Esophagus squamous epithelium (tissue), 5 donors: ENCODE measurements around the gene ZFP36L2. TPM values are rescaled to one million over a fixed set of nuclear protein-coding genes. Genes with fewer than 3 reads are reported as not detected.
A peak's percentile ranks its signal among the peaks of the same experiment; 100 is the strongest.

Experiments used
- DNase-seq: peaks from one replicate; lab custom pipeline; 2025; lab: John Stamatoyannopoulos, UW
- H3K27ac ChIP-seq, 4 donors: fragments of 200-600 bp; sonication (generic); one replicate each; pipeline ENCODE4 v1.5.1; 2016 to 2019; ENCODE audit warnings: mild to moderate bottlenecking in 1 of 4
- H3K27me3 ChIP-seq, 4 donors: fragments of 200-600 bp; sonication (generic); 1 replicate in 3 of 4; 2 replicates in 1 of 4; pipeline versions ENCODE4 v1.5.1 to v1.6.0; 2017 to 2021; ENCODE audit warnings: antibody characterized with exemption in 1 of 4
- H3K36me3 ChIP-seq, 3 donors: fragments of 200-600 bp; sonication (generic); one replicate each; pipeline ENCODE4 v1.5.1; 2016 to 2019
- H3K4me1 ChIP-seq, 3 donors: fragments of 200-600 bp; sonication (generic); one replicate each; pipeline ENCODE4 v1.5.1; 2017 to 2019
- H3K4me3 ChIP-seq, 4 donors: fragments of 200-600 bp; sonication (generic); 1 replicate in 3 of 4; 2 replicates in 1 of 4; pipeline ENCODE4 v1.5.1; 2016 to 2019; ENCODE audit warnings: mild to moderate bottlenecking in 2 of 4, moderate library complexity in 1 of 4
- H3K9me3 ChIP-seq, 3 donors: fragments of 200-600 bp; sonication (generic); one replicate each; pipeline ENCODE4 v1.5.1; 2016 to 2019
- CTCF ChIP-seq, 6 experiments: fragments of 450-650 bp in 4 of 6; fragments of 200-600 bp in 2 of 6; sonication (generic) in 2 of 6; IDR thresholded peaks; one replicate each; pipeline ENCODE4 v1.5.1; 2016 to 2019; ENCODE audit warnings: antibody characterized with exemption in 6 of 6, mild to moderate bottlenecking in 4 of 6, moderate library complexity in 4 of 6
- POLR2A ChIP-seq, 4 donors: fragments of 450-650 bp; IDR thresholded peaks; one replicate each; pipeline ENCODE4 v1.6.1; 2017; ENCODE audit warnings: antibody characterized with exemption in 4 of 4, mild to moderate bottlenecking in 4 of 4, moderate library complexity in 3 of 4
- WGBS, 2 donors: methylation state at CpG; one replicate each; pipeline ENCODE4 v1.1.5; 2018; 5-methylcytosine and 5-hydroxymethylcytosine counted together
- intact Hi-C: fragments of 100-400 bp; cut with DNase I; formaldehyde crosslinking; loops from one replicate; pipeline ENCODE4 v1.15.0; 2022
- total RNA-seq, 4 donors: library from RNA; depleted of rRNA; stranded (reverse); fragments of >200 nt; gene quantifications; one replicate each; pipeline ENCODE4 v1.1.0, GENCODE V29; 2016
- donor health status: DM: yes; HTN: yes; CAD: no.

ZFP36L2 gene
- total RNA-seq, 4 donors from 2014 or later: 26.6 to 87.7 (median 41.8) TPM

GRCh38 chr2:43217228-43218154, 8.9 kb downstream of the ZFP36L2 start:
- H3K27me3 ChIP-seq: no peaks in the 10 kb centered on the region
- peak overlapping the region in 1 of 4 donors; percentile 79 for H3K4me3 ChIP-seq
- intact Hi-C loops: loop anchor here (10.0 kb wide), 1 partner anchor 53 kb away; no protein-coding TSS in a partner anchor
- H3K36me3 ChIP-seq: peaks cover 0 to 1% (median 0%) of the 10 kb centered on the region in 3 donors
- WGBS, 2 donors: 50 to 60% methylated on average over 7 to 9 of the region's 11 CpGs
- peaks cover 41 to 60% (median 43%) of the 10 kb centered on the region in 3 donors for H3K4me1 ChIP-seq
- DNase-seq: no peak
- no peaks in the 10 kb centered on the region for H3K9me3 ChIP-seq
- H3K27ac ChIP-seq: peak overlapping the region; percentile 96 to 100 (median 98)
- no peak for TF ChIP-seq POLR2A (IDR thresholded peaks at IDR 0.05)
- no peak for TF ChIP-seq CTCF (IDR thresholded peaks at IDR 0.05)

GRCh38 chr2:43216629-43217028, 9.8 kb downstream of the ZFP36L2 start:
- Histone ChIP-seq H3K4me1 (peaks cover 40 to 52% (median 40%) of the 10 kb centered on the region in 3 donors), H3K27ac (no peak overlapping the region)
- intact Hi-C loops: loop anchor here (10.0 kb wide), 1 partner anchor 52 kb away; no protein-coding TSS in a partner anchor

GRCh38 chr2:43215673-43216255, 10.6 kb downstream of the ZFP36L2 start:
- intact Hi-C loops: loop anchor here (10.0 kb wide), 1 partner anchor 51 kb away; no protein-coding TSS in a partner anchor
- 83% methylated on average over 6 of the region's 6 CpGs for WGBS, 2 donors
- H3K27ac ChIP-seq: peak overlapping the region in 1 of 4 donors; percentile 18
- no peaks in the 10 kb centered on the region for H3K9me3 ChIP-seq
- H3K36me3 ChIP-seq: no peaks in the 10 kb centered on the region
- peaks cover 34 to 48% (median 35%) of the 10 kb centered on the region in 3 donors for H3K4me1 ChIP-seq
- DNase-seq: no peak
- no peak overlapping the region for H3K4me3 ChIP-seq
- TF ChIP-seq POLR2A (IDR thresholded peaks at IDR 0.05): no peak
- TF ChIP-seq CTCF (IDR thresholded peaks at IDR 0.05): no peak
- no peaks in the 10 kb centered on the region for H3K27me3 ChIP-seq

More at GRCh38 chr2:43216629-43217028, 9.8 kb downstream of the ZFP36L2 start:
- H3K4me3 ChIP-seq: no peak overlapping the region
- H3K27me3 ChIP-seq: no peaks in the 10 kb centered on the region
- H3K36me3 ChIP-seq: no peaks in the 10 kb centered on the region
- no peaks in the 10 kb centered on the region for H3K9me3 ChIP-seq
- 82 to 88% methylated on average over 7 to 8 of the region's 8 CpGs for WGBS, 2 donors
- TF ChIP-seq POLR2A (IDR thresholded peaks at IDR 0.05) (no peak), CTCF (IDR thresholded peaks at IDR 0.05) (no peak)
- no peak for DNase-seq

- WGBS, 2 donors: 75 to 97% methylated on average over 4 of the region's 5 CpGs
- H3K27me3 ChIP-seq: no peaks in the 10 kb centered on the region
- no peak overlapping the region for H3K4me3 ChIP-seq
- H3K4me1 ChIP-seq: peaks cover 30 to 48% (median 32%) of the 10 kb centered on the region in 3 donors
- no peak for DNase-seq
- no peak for TF ChIP-seq CTCF (IDR thresholded peaks at IDR 0.05)
- no peak for TF ChIP-seq POLR2A (IDR thresholded peaks at IDR 0.05)
- no peak overlapping the region for H3K27ac ChIP-seq
- intact Hi-C loops: loop anchor here (10.0 kb wide), 1 partner anchor 49 kb away; no protein-coding TSS in a partner anchor
- H3K9me3 ChIP-seq: no peaks in the 10 kb centered on the region
- H3K36me3 ChIP-seq: no peaks in the 10 kb centered on the region
Observed at GRCh38 chr2:43214253-43214652, 12.2 kb downstream of the ZFP36L2 start.
